Glomerular visceral epithelial cell (primary cell): ENCODE data around the gene DTHD1.
A peak's percentile ranks its signal among the peaks of the same experiment; 100 is the strongest.

Experiments used
- DNase-seq: peaks from one replicate; pipeline ENCODE4 v3.0.0-alpha.2; 2016; ENCODE audit errors: extremely low spot score

The DTHD1 gene

GRCh38 chr4:36281384-36282106, at the start of gene DTHD1:
Gene DTHD1 (plus strand): TSS chr4:36281616. CDS start chr4:36281759, 143 bp downstream.
- DNase-seq: peak; percentile 15

DNA sequence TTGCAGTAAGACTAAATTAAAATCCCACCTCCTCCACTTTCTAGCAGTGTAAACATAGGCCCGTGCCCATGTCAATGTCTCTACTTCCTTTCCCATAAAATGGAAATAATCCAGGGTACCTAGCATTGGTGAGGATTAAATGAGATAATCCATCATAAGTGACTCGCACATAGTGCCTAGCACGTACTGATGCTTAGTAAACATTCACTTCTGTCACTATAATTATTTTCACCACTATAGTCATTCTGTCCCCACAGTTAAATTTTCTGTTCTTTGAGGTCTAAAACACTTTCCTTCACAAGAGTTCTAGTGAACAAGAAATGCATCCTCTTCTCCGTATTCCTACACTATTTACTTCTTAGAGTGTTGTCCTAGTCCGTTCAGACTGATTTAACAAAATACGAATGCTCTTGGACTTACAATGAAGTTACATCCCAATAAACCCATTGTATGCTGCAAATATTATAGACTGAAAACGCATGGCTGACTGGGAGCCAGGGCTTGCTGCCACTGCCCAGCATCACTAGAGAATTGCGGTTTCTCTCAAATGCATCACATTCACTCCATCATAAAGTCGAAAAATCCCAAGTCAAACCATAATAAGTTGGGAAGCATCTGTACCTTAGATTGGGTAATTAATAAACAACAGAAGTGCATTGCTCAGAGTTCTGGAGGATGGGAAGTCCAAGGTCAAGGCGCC, 47.7 kb upstream of the DTHD1 start:
- no peak for DNase-seq

- peak; percentile 17 for DNase-seq
Measured at GRCh38 chr4:36235306-36235705, 46.1 kb upstream of the DTHD1 start.

DNA sequence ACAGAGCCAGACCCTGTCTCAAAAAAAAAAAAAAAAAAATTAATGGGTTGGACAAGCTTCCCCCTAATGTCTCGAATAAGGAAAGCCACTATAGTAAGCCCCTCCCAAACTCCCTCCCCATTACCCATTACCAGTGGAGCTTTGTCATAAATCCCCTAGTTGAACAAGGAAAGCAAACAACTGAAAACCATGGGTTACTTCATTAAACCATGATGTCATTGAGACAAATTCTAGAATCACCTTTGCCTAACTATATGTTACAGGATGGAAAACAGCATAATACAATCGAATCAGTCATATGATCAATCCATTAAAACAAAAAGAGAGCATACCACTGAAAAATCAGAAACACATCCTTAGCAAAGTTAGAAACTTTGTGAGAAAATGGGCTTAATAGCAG, 45.3 kb upstream of the DTHD1 start:
- no peak for DNase-seq

DNA sequence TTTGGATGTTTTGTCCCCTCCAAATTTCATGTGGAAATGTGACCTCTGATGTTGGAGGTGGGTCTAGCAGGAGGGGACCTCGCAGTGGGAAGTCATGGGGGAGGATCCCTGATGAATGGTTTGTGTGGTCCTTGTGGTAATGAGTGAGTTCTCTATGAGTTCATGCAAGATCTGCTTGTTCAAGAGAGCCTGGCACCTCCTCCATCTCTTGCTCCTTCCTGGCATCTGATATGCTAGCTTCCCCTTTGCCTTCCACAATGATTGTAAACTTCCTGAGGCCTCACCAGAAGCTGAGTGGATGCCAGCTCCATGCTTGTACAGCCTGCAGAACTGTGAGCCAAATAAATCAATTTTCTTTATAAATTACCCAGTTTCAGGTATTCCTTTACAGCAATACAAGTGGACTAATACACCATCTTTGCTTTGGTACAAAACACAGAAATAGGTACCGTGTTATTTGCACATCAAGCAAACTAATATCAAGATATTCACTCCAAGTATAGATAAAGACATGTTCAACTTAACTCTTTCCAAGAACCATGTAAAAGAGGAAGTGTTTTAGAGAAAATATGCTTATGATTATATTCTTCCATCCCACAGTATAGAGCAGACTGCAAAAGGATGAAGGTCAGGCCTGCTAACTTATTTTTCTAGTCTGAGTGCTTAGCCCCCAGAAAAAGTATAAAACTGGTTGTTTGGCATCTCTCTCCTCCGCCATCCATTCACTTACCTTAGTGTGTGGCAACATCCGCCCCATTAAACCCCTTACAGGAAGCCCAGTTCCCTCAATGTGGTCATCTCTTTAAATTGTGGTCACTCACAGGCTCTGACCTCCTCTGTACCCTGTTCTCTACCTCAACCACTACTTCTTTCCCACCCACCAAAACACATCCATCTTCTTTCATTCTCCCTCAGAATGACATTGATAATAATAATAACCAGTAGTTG, 43.8 kb upstream of the DTHD1 start:
- DNase-seq: no peak

DNA sequence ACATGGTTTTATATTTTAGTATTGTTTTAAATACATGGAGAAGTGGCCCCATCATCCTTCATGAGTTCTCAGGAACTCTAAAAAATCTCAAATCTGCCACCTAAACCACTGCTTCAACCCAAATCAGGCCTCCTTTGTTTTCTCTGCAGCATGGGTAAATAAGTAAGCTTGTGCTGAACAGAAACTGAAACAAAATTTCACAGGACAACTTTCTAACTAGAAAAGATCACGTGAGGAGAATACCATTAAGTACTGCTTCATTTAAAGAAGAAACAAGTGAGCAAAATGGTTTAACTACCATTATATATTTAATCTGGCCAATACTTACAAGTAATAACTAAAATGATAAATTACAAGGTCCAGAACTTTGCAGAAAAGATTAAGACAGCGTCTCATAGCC, 39.6 kb upstream of the DTHD1 start:
- peak; percentile 26 for DNase-seq

- DNase-seq: no peak
Measured at GRCh38 chr4:36242629-36243354, 38.6 kb upstream of the DTHD1 start.

- DNase-seq: peak; percentile 70
Measured at GRCh38 chr4:36243355-36244256, 37.8 kb upstream of the DTHD1 start.

DNA sequence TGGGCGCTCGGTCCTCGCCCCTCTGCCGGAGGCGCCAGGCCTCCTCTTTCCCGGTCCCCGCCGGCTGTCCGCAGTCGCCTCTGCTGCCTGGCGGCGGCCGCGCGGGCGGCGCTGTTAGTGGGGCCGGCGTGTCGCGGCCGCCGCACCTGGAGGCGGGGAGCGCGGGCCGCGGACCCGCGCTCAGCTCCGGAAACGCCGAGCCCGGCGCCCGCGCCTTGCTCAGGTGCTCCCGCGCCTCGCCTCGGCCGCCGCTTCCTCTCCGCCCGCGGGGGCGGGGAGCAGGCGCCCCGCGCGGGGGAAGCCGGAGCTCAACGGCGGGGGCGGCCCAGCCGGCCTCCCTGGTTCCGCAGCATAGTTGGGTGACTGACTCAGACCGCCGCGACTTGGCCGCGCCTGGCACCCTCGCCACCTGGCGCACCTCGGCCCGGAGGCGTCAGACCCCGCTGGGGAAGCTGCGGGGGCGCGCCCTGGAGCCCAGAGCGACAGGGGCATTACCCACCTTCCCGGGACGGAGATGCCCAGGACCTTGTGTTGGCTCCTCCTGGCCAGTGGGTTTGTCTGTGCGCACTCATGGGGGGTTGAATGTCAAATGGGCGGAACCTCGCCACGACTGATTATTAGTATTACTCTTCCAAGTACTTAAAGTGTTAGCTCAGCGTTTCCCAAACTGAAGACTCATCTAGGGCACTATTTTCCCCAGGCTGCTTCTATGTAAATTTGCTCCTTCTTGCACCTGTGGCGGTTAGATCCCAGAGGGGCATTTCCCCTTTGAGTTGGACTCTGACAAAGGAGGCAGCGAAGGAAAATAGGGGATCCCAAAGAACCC, 36.9 kb upstream of the DTHD1 start, which contains the start of gene ARAP2:
TSS of gene ARAP2 (minus strand) at position 258 of the 826 bp plus-strand sequence. CDS start 15,028 bp downstream, outside the sequence.
- DNase-seq: peak; percentile 79

DNA sequence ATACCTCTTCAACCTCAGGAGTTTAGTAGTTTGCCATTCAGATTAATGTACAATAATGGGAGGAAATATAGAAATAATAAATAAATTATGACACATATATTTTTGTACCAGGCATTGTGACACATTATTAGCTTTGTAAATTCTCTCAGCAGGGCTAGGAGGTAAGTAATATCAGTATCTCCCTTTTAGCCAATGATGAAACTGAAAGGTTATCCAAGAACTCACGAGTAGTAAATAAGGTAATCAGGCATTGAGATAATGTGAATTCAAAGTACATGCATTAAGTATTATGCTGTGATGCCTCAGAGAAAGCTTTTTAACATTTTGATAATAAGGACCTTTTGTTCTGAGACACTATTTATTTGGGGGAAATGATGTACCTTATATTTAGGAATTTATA, 31.8 kb upstream of the DTHD1 start:
- no peak for DNase-seq

- DNase-seq: no peak
Measured at GRCh38 chr4:36251983-36252382, 29.4 kb upstream of the DTHD1 start.

- DNase-seq: no peak
Measured at GRCh38 chr4:36254371-36254770, 27.0 kb upstream of the DTHD1 start.

- DNase-seq: no peak
Measured at GRCh38 chr4:36255577-36255976, 25.8 kb upstream of the DTHD1 start.

DNA sequence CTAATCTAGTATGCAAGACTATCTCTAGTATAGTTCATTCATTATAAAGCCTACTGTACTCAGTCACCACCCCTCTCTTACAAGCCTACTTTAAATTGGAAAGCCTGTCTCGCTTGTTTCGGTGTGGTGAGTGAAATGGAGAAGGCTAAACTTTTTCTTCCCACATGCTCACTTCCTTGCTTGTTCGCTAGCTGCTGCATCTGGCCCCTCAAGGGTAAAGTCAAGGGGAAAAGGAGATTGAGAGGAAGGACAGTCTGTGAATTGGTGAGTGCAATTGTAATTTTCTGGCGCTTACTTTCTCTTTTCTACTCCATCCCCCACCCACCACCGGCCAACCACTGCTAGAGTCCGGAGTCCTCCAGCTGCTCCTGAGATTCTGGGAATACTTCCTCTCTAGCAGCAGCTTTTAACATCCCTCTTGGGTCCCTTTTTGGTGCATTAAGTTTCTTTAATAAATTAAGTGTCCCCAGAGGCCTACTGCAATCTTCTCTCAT, 25.0 kb upstream of the DTHD1 start:
- DNase-seq: no peak

- DNase-seq: no peak
Measured at GRCh38 chr4:36260731-36261130, 20.7 kb upstream of the DTHD1 start.

GRCh38 chr4:36264207-36264826, 17.1 kb upstream of the DTHD1 start:
- DNase-seq: no peak

- DNase-seq: no peak
Measured at GRCh38 chr4:36267486-36268268, 13.7 kb upstream of the DTHD1 start.

DNA sequence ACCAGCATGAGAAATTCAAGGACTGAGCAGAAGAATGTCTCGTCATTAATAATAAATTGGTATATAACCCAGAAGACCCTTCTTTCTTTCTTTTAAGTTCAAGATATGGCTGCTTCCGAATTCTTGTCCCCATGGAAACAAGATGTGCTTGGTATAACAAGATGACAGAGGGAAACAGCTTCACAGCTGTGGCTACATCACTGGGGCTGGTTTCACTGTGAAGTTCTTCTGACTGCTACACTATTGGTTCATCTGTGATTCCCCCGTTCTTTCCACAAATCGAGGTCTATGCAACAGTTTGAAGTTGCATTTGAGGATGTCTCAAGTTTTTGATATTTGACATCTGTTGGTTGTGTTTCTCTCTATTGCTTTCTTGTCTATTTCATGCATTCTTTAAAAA, 12.3 kb upstream of the DTHD1 start:
- no peak for DNase-seq
